Activated CD4-positive, alpha-beta memory T cell treated with anti-CD3 and anti-CD28 coated beads for 36 hours (primary cell): ENCODE results near the gene CEMIP2. TPM values are rescaled to one million over a fixed set of nuclear protein-coding genes. Genes with fewer than 3 reads are reported as not detected.

Experiments
- CTCF ChIA-PET: fragments of 350-600 bp; sonication (Branson Sonifier 250); formaldehyde crosslinking; loops from one replicate; lab custom pipeline; 2021; ENCODE audit warnings: antibody characterized with exemption, inconsistent platforms; lab: Charles Lee
- POLR2A ChIA-PET: fragments of 350-600 bp; sonication (Branson Sonifier 250); formaldehyde crosslinking; loops from one replicate; lab custom pipeline; 2021; ENCODE audit warnings: antibody characterized with exemption; lab: Charles Lee
- DNase-seq: peaks from one replicate; pipeline ENCODE4 v3.0.0-alpha.2; 2020
- H3K27ac Mint-ChIP-seq: one replicate; pipeline ENCODE4 v1.8.0; 2021; ENCODE audit warnings: mixed read lengths
- H3K27me3 Mint-ChIP-seq: one replicate; pipeline ENCODE4 v1.8.0; 2021; ENCODE audit warnings: mixed read lengths
- H3K36me3 Mint-ChIP-seq: one replicate; pipeline ENCODE4 v1.8.0; 2021; ENCODE audit warnings: mixed read lengths
- H3K4me1 Mint-ChIP-seq: one replicate; pipeline ENCODE4 v1.8.0; 2021; ENCODE audit warnings: low read depth, mixed read lengths
- H3K4me3 Mint-ChIP-seq: one replicate; pipeline ENCODE4 v1.8.0; 2021; ENCODE audit warnings: mild to moderate bottlenecking, mixed read lengths
- H3K9me3 Mint-ChIP-seq: one replicate; pipeline ENCODE4 v1.8.0; 2021; ENCODE audit warnings: mixed read lengths
- intact Hi-C: fragments of 100-400 bp; cut with micrococcal nuclease; formaldehyde crosslinking; loops from one replicate; pipeline ENCODE4 v1.15.1; 2023
- total RNA-seq, 2 experiments: library from RNA; stranded (reverse); gene quantifications; one replicate each; pipeline ENCODE4 v1.2.3, GENCODE V29; 2021

CEMIP2 gene
- total RNA-seq, 2 experiments from 2014 or later = 56.5 to 70.1 TPM

DNA sequence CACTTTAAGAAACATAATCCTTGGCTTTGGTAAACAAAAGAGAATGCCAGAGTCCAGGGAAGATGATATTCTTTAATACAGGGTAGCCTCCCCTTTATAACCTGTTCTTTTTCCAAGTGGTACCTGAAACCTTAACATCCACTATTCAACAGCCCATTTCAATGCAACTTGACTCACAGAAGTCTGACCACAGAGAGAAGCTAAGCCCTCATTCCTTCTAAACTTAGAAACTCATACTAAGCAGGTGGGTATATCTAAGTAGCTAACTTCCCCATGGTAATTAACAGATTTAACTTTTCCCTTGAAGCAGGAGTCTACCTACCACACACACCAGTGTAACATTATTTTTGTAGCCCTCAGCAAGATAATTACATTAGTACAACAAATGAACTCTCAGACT is 91.9 kb downstream of the CEMIP2 start:
- CTCF ChIA-PET = interaction anchor here (0.5 kb wide), 1 partner anchor 344 kb away, joined by 3 read pairs; no protein-coding TSS in a partner anchor
- no peaks in the 10 kb centered on the region for H3K27me3 Mint-ChIP-seq
- H3K4me1 Mint-ChIP-seq = peaks cover 12% of the 10 kb centered on the region
- no peaks in the 10 kb centered on the region for H3K9me3 Mint-ChIP-seq
- DNase-seq = no peak
- no peak overlapping the region for H3K4me3 Mint-ChIP-seq
- POLR2A ChIA-PET = no interaction called here
- H3K27ac Mint-ChIP-seq = no peak overlapping the region
- H3K36me3 Mint-ChIP-seq = peaks cover 2% of the 10 kb centered on the region
- intact Hi-C loops = no loop called here

DNA sequence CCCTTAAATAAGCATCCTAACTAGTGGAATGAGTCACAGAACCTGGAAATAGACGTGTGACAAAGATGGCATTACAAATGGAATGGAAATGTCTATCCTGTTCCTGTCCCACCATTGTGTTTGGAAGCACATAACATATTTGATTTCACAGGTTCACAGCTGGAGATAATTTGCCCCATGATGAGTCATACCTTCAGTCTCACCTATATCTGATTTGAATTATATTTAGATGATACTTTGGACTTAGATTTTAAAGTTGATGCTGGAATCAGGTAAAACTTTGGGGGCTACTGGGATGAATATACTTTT is 92.5 kb downstream of the CEMIP2 start:
- no peak overlapping the region for H3K4me3 Mint-ChIP-seq
- H3K36me3 Mint-ChIP-seq = peaks cover 2% of the 10 kb centered on the region
- H3K27me3 Mint-ChIP-seq = no peaks in the 10 kb centered on the region
- H3K27ac Mint-ChIP-seq = no peak overlapping the region
- no peak for DNase-seq
- peaks cover 12% of the 10 kb centered on the region for H3K4me1 Mint-ChIP-seq
- ChIA-PET CTCF (interaction anchor here (0.5 kb wide), 1 partner anchor 343 kb away, joined by 3 read pairs; no protein-coding TSS in a partner anchor), POLR2A (no interaction called here)
- H3K9me3 Mint-ChIP-seq = no peaks in the 10 kb centered on the region
- intact Hi-C loops = no loop called here

DNA sequence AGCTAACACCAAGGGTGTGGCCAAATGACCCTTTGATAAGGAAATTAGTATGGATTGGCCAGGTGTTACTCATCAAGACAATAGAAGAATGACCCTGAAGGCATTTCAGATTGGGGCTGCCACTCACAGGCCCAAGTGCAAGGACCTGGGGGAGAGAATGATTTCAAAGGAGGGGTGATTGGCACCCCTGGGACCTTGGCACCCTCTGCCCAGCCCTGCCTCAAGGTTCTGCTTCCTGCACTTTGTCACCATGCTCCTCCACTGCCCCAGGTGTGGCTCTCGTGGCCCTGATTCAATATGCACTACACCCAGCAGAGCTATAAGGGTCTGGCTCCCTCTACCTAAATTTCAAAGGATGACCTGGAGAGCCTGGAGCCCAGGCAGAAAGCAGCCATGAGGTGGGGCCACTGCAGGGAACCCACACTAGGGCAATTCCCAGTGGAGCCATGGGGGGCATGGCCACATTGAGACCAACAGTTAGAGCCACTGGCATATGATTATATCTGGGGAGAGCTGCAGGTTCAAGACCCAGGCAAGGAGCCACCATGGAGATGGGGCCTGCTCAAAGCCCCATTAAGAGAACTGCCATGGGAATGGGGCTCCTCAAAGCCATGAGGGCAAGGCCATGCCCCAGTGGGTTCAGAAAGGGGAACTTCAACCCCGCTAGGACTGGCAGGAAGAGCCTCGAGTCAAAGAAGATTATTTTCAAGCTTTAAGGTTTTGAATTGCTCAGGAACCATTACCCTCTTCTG is 93.0 kb downstream of the CEMIP2 start:
- intact Hi-C loops = no loop called here
- H3K27ac Mint-ChIP-seq = no peak overlapping the region
- POLR2A ChIA-PET = no interaction called here
- H3K9me3 Mint-ChIP-seq = no peaks in the 10 kb centered on the region
- H3K4me1 Mint-ChIP-seq = peaks cover 12% of the 10 kb centered on the region
- no peak for DNase-seq
- H3K4me3 Mint-ChIP-seq = no peak overlapping the region
- H3K36me3 Mint-ChIP-seq = peaks cover 2% of the 10 kb centered on the region
- CTCF ChIA-PET = no interaction called here
- H3K27me3 Mint-ChIP-seq = no peaks in the 10 kb centered on the region

DNA sequence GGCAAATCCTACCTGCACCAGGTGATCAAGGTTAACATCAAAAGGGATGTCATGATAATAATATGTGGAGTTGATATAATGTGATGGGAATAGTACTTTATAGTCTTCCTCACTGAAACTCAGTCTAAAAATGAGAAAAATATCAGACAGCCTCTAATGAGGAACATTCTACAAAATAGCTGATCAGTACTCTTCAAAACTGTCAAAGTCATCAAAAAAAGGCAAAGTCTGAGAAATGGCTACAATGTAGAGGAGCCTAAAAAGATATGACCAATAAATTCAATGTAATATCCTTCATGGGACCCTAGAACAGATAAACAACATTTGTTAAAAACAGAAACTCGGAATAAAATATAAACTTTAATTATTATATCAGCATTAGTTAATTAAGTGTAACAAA is 95.7 kb downstream of the CEMIP2 start:
- Mint-ChIP-seq H3K9me3 (no peaks in the 10 kb centered on the region), H3K4me1 (peaks cover 7% of the 10 kb centered on the region), H3K4me3 (no peak overlapping the region), H3K27me3 (no peaks in the 10 kb centered on the region), H3K36me3 (peaks cover 2% of the 10 kb centered on the region), H3K27ac (no peak overlapping the region)
- intact Hi-C loops = no loop called here
- ChIA-PET POLR2A (no interaction called here), CTCF (no interaction called here)
- DNase-seq = no peak

DNA sequence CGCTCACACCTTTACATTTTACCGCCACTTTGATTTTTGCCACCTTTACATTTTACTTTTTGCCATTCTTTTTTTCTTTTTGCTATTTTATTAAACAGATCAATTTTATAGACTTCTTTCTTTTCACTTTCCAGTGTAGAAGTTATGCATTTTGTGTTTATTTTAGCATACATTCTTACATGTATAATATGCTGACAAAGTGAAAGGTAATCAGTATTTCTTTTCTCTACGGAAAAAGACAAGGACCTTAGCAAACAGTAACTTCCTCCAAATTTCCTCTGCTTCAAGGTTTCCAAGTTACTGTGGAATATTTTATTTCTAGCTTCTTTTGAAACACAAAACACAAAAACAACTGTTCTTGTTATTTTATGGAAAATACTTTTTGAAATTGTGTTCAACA is 97.0 kb downstream of the CEMIP2 start:
- no peaks in the 10 kb centered on the region for H3K27me3 Mint-ChIP-seq
- intact Hi-C loops = no loop called here
- H3K4me1 Mint-ChIP-seq = no peaks in the 10 kb centered on the region
- H3K27ac Mint-ChIP-seq = no peak overlapping the region
- no peak for DNase-seq
- ChIA-PET POLR2A (no interaction called here), CTCF (interaction anchor here (1.4 kb wide), 1 partner anchor 45 kb away, joined by 3 read pairs; no protein-coding TSS in a partner anchor)
- H3K9me3 Mint-ChIP-seq = no peaks in the 10 kb centered on the region
- peaks cover 2% of the 10 kb centered on the region for H3K36me3 Mint-ChIP-seq
- no peak overlapping the region for H3K4me3 Mint-ChIP-seq

DNA sequence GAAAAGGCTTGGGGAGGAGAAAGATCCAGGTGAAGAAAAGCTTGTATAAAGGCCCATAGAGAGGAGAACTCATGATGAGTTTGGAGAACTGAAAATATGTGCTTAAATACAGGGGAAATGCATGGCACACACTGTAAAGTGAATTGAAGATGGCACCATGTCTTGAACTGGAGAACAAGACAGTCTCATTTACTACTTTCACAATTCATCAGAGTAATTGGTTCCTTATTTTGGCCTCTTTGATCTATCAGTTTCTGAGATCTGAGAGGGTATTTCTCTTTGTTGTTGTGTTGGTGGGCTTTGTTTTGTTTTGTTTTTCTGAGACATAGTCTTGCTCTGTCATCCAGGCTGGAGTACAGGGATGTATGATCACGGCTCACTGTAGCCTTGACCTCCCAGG is 98.2 kb downstream of the CEMIP2 start:
- intact Hi-C loops = no loop called here
- no peaks in the 10 kb centered on the region for H3K4me1 Mint-ChIP-seq
- H3K27me3 Mint-ChIP-seq = no peaks in the 10 kb centered on the region
- DNase-seq = no peak
- ChIA-PET CTCF (no interaction called here), POLR2A (no interaction called here)
- H3K36me3 Mint-ChIP-seq = no peaks in the 10 kb centered on the region
- no peak overlapping the region for H3K4me3 Mint-ChIP-seq
- no peak overlapping the region for H3K27ac Mint-ChIP-seq
- H3K9me3 Mint-ChIP-seq = no peaks in the 10 kb centered on the region

DNA sequence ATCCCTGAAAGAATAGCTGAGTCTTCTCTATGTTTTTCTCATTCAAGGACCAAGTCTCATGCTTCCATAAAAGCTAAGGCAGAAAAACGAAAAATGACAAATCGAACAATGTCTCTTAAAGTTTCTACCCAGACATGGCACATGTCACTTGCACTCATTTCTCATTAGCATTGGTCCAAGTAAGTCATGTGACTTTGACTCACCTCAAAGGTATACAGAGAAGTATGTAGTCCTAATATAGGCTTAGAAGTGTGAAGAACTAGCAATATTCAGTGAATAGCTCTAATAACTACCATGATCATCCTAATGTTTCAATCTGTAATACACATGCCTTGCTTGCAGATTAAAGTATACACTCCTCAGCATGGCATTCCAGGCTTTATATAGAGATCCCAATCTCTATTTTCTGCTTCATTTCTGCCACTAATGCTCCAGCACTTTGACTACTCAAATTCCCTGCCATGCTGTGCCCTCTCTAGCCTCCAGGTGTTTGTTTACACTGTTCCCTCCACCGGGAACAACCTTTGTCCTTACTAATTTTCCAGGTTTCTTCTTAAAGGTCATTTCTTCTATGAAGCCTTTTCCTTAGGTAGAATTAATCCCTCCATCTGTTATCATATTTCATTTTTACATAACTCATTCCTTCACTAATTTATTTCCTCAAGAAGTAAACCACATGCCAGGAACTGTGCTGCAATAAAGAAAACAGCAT is 98.9 kb downstream of the CEMIP2 start:
- no peaks in the 10 kb centered on the region for H3K36me3 Mint-ChIP-seq
- no peak for DNase-seq
- no peaks in the 10 kb centered on the region for H3K4me1 Mint-ChIP-seq
- ChIA-PET POLR2A (no interaction called here), CTCF (no interaction called here)
- H3K27ac Mint-ChIP-seq = no peak overlapping the region
- H3K4me3 Mint-ChIP-seq = no peak overlapping the region
- intact Hi-C loops = no loop called here
- no peaks in the 10 kb centered on the region for H3K9me3 Mint-ChIP-seq
- no peaks in the 10 kb centered on the region for H3K27me3 Mint-ChIP-seq

DNA sequence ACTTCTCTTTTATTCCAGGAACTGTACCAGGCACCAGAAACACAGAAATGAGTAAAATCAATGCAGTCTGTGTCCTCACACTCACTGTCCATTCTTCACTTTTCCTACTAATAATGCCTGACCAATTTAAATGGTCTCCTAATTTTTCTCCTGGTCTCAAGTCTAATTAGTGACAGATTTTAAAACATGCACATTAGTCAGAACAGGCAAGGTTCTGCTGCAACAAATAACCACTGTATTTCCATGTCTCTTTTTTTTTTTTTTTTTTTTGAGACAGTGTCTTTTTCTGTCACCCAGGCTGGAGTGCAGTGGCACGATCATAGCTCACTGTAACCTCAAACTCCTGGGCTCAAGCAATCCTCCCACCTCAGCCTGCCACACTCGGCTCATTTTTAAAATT is 99.6 kb downstream of the CEMIP2 start:
- Mint-ChIP-seq H3K4me3 (no peak overlapping the region), H3K36me3 (no peaks in the 10 kb centered on the region), H3K9me3 (no peaks in the 10 kb centered on the region), H3K27me3 (no peaks in the 10 kb centered on the region), H3K27ac (no peak overlapping the region), H3K4me1 (no peaks in the 10 kb centered on the region)
- DNase-seq = no peak
- POLR2A ChIA-PET = no interaction called here
- intact Hi-C loops = no loop called here
- CTCF ChIA-PET = no interaction called here

DNA sequence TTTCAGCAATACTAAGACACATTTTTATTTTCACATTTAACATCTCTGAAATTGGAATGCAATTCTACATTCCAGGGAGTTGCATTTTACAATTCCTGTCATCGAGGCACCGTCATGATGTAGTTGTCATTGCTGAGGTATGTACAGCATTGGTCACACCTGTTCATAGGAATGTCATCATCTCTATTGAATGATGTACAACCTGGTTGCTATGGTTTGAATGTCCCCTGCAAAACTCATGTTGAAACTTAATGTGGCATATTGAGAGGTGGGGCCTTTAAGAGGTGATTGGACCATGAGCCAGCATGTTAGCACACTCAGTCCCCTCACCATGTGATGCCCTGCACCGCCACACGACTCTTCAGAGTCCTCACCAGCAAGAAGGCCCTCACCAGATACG is 103.1 kb downstream of the CEMIP2 start:
- H3K4me3 Mint-ChIP-seq = no peak overlapping the region
- CTCF ChIA-PET = no interaction called here
- no peak overlapping the region for H3K27ac Mint-ChIP-seq
- no peak for DNase-seq
- no peaks in the 10 kb centered on the region for H3K27me3 Mint-ChIP-seq
- no peaks in the 10 kb centered on the region for H3K4me1 Mint-ChIP-seq
- H3K36me3 Mint-ChIP-seq = no peaks in the 10 kb centered on the region
- H3K9me3 Mint-ChIP-seq = no peaks in the 10 kb centered on the region
- intact Hi-C loops = no loop called here
- POLR2A ChIA-PET = no interaction called here

DNA sequence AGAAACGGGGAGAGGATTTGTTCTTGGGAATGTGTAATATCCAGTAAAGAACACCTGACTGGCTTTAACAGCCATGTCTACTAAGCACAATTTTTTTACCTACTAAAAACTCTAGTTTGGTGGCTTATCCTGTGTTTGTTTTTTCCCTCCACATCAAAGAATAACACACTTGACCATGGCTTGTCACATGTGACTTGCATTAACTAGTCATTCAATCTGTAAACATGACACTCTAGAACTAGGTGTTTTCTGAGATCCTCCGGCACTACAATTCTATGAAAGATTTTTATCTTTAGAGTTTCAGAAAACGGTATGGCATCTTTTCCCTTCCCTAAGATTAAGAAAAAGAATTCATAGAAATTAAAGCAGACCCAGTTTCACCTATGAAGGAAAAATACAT is 103.7 kb downstream of the CEMIP2 start:
- intact Hi-C loops = no loop called here
- CTCF ChIA-PET = no interaction called here
- H3K27ac Mint-ChIP-seq = no peak overlapping the region

DNA sequence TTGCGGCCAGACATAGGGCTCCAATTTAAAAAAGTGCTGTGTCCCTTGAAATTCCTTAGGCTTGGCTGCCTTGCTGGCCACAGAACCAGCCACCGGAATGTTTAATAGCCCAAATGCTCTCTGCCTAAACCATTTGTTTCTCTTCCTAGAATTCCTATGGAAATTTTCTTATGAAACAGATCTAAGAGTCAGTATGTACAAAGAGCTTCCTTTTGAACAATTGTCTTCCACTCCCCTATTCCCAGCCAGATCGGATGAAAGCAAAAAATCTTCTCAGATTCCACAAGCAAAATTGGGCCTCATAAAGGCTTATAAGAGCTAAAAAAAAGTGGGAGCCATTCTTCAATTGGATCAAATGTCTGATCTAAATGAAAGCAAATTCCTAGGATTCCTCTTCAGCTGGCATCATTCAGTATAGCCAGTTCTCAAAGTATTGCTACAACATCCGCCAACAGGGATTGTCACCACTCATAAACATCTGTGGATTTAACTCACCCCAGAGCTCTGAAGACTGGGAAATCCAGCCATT is 104.3 kb downstream of the CEMIP2 start:
- intact Hi-C loops = no loop called here
- Mint-ChIP-seq H3K27me3 (no peaks in the 10 kb centered on the region), H3K9me3 (no peaks in the 10 kb centered on the region), H3K27ac (no peak overlapping the region), H3K36me3 (no peaks in the 10 kb centered on the region), H3K4me1 (no peaks in the 10 kb centered on the region), H3K4me3 (no peak overlapping the region)
- POLR2A ChIA-PET = no interaction called here
- CTCF ChIA-PET = no interaction called here
- no peak for DNase-seq

More for the DNA sequence above, 103.7 kb downstream of the CEMIP2 start:
- Mint-ChIP-seq H3K4me1 (no peaks in the 10 kb centered on the region), H3K36me3 (no peaks in the 10 kb centered on the region), H3K4me3 (no peak overlapping the region), H3K27me3 (no peaks in the 10 kb centered on the region), H3K9me3 (no peaks in the 10 kb centered on the region)
- DNase-seq = no peak
- POLR2A ChIA-PET = no interaction called here

DNA sequence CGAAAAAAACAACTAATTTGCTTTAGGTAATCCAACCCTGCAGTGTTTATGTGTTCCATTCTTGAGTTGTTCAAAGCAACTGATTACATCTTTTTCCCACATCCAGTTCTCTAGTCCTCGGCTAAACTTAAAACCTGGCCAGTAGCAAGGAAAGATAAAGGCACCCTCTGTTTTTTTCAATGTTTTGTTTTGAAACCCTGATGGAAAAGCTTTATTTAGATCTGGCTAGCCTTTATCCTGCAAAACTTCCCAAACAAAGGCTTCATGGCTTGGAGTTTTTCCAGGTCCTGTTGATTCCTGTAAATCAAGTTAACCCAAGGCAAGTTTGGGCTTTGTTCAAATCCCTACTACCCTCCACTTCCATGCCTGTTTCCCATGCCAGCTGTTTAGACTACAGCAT is 105.1 kb downstream of the CEMIP2 start:
- POLR2A ChIA-PET = no interaction called here
- Mint-ChIP-seq H3K36me3 (peaks cover 1% of the 10 kb centered on the region), H3K4me1 (no peaks in the 10 kb centered on the region), H3K27me3 (no peaks in the 10 kb centered on the region), H3K4me3 (no peak overlapping the region), H3K9me3 (peaks cover 1% of the 10 kb centered on the region), H3K27ac (no peak overlapping the region)
- CTCF ChIA-PET = no interaction called here
- intact Hi-C loops = no loop called here
- DNase-seq = no peak

DNA sequence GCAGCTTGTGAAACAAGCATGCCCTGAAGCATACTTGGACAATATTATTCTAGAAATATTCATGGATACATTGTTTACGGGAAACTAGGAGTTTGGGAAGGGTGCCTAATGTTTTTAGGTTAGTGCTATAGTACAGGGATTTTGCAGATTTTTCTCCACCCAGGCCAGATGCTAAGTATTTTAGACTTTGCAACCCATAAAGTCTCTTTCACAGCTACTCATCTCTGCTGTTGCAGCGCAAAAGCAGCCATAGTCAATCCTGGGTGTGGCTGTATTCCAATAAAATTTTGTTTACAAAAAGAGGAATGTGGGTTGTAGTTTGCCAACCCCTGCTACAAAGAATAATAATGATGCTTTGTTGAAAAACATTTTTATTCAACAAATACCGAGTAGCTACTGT is 106.2 kb downstream of the CEMIP2 start:
- no peak overlapping the region for H3K27ac Mint-ChIP-seq
- H3K9me3 Mint-ChIP-seq = peaks cover 11% of the 10 kb centered on the region
- peaks cover 9% of the 10 kb centered on the region for H3K36me3 Mint-ChIP-seq
- no peaks in the 10 kb centered on the region for H3K4me1 Mint-ChIP-seq
- POLR2A ChIA-PET = no interaction called here
- no peak for DNase-seq
- intact Hi-C loops = no loop called here
- H3K27me3 Mint-ChIP-seq = no peaks in the 10 kb centered on the region
- no peak overlapping the region for H3K4me3 Mint-ChIP-seq
- CTCF ChIA-PET = no interaction called here
